Liver (tissue), 3 donors: Measurements from ENCODE around the gene VN1R4.

ENCODE experiments used
- CTCF ChIP-seq: fragments of 150-350 bp; IDR thresholded peaks from 2 replicates; pipeline ENCODE4 v1.5.1; 2017; ENCODE audit warnings: improper control_type of control experiment, low read depth, low read length; ENCODE audit not compliant: missing input control
- NR2F2 ChIP-seq: IDR thresholded peaks from 2 replicates; pipeline ENCODE4 v1.6.1; 2016; ENCODE audit warnings: antibody characterized with exemption
- TAF1 ChIP-seq: conservative IDR thresholded peaks from 2 replicates; pipeline ENCODE4 v1.6.1; 2016; ENCODE audit warnings: antibody characterized with exemption, mild to moderate bottlenecking
- YY1 ChIP-seq: IDR thresholded peaks from 2 replicates; pipeline ENCODE4 v1.6.1; 2016; ENCODE audit warnings: antibody characterized with exemption, mild to moderate bottlenecking
- TF ChIP-seq, protein P1 (sequence below): IDR thresholded peaks from 2 replicates; pipeline ENCODE4 v1.6.1; 2016; ENCODE audit warnings: antibody characterized with exemption
- donor health status: healthy.
- donor health status: healthy.

DNA sequence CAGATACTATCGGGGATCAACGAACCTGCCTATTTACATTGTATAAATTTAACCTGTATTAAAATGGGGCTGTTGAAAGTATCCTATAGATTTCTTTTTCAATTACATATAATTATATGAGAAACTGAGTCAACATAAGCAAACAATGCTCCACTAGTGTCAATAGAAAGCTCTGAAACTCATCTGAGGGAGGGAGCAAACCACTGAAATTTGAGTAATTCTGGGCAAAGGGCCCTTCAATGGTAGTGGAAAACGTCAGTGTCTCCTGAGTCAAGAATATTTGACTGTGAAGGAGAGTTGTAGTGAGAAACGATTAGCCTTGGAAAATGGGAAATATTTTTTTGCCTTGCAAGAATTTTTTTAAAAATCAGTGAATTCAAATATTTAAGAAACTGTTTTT is 17.6 kb upstream of the VN1R4 start:
- TF ChIP-seq CTCF = no peak
- TF ChIP-seq, protein P1, sequence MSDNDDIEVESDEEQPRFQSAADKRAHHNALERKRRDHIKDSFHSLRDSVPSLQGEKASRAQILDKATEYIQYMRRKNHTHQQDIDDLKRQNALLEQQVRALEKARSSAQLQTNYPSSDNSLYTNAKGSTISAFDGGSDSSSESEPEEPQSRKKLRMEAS = no peak
- TF ChIP-seq YY1 = no peak
- no peak for TF ChIP-seq TAF1
- TF ChIP-seq NR2F2 = no peak
